Subcutaneous adipose tissue (tissue), 4 donors: Measurements from ENCODE around the gene COBLL1. TPM values are rescaled to one million over a fixed set of nuclear protein-coding genes. Genes with fewer than 3 reads are reported as not detected.

Experiments
- total RNA-seq, 4 donors: library from RNA; depleted of rRNA; stranded (reverse); fragments of >200 nt; gene quantifications; one replicate each; pipeline ENCODE4 v1.1.0, GENCODE V29; 2016
- TF ChIP-seq, protein P1 (sequence below): fragments of 450-650 bp; IDR thresholded peaks from one replicate; pipeline ENCODE4 v1.5.1; 2016; ENCODE audit warnings: low read depth, mild to moderate bottlenecking, control low read depth, antibody characterized with exemption, moderate library complexity

The COBLL1 gene
- total RNA-seq, 4 donors from 2014 or later: 38.4 to 123 (median 91.5) TPM

GRCh38 chr2:164757934-164758695, 83.5 kb downstream of the COBLL1 start:
- TF ChIP-seq, protein P1, sequence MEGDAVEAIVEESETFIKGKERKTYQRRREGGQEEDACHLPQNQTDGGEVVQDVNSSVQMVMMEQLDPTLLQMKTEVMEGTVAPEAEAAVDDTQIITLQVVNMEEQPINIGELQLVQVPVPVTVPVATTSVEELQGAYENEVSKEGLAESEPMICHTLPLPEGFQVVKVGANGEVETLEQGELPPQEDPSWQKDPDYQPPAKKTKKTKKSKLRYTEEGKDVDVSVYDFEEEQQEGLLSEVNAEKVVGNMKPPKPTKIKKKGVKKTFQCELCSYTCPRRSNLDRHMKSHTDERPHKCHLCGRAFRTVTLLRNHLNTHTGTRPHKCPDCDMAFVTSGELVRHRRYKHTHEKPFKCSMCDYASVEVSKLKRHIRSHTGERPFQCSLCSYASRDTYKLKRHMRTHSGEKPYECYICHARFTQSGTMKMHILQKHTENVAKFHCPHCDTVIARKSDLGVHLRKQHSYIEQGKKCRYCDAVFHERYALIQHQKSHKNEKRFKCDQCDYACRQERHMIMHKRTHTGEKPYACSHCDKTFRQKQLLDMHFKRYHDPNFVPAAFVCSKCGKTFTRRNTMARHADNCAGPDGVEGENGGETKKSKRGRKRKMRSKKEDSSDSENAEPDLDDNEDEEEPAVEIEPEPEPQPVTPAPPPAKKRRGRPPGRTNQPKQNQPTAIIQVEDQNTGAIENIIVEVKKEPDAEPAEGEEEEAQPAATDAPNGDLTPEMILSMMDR: no peak

GRCh38 chr2:164756773-164757172, 84.8 kb downstream of the COBLL1 start:
- TF ChIP-seq, protein P1: no peak

DNA sequence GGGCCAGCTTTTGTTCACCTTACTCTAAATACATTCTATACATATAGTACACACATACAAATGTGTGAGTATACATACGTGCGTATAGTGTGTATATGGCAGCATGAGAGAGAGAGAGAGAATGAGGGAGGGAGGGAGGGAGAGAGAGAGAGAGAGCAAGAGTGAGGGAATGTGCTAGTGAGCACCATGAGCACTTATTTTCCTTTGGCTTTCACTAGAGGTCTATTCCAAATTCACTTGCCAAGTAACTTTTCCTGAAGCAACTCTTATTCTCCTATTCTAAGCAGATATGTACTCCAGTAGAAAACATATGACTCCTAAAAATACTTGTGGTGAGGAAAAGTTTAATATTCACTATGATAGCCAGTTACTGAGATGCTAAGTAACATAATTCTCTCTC, 85.7 kb downstream of the COBLL1 start:
- TF ChIP-seq, protein P1: no peak

DNA sequence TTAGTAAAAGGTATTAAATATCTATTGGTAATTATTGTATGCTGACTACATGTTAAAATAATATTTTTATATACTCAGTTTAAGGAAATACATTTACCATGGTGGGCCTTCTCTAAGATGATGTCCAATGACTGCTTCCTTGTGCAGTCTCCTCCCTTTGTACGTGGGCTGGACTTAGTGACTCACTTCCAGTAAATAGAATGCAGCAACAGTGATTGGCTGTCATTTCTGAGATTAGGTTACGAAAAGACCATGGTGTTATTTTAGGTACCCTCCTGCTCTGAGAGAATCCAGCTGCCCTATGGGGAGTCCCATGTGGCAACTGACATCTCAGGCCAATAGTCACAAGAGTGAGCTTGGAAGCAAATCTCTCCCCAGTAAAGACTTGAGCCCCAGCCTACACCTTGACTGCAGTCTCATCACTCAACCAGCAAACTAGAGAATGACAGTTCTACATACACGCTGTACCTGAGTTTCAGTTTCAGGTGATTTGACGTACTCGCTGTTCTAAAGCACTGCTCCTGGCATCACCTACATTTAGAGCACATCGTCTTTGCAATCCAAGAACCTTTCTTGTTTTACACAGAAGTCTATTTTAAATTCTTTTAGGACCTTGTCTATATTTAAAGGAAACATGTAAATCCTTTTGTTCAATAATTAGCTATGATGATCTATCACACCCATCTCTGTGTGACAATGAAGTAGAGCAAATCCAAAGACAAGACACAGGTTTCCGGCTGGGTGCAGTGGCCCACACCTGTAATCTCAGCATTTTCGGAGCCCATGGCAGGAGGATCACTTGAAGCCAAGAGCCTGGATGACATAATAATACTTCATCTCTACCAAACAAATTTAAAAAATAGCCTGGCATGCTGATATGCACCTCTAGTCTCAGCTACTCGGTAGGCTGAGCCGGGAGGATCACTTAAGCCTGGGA, 87.2 kb downstream of the COBLL1 start:
- TF ChIP-seq, protein P1: no peak

DNA sequence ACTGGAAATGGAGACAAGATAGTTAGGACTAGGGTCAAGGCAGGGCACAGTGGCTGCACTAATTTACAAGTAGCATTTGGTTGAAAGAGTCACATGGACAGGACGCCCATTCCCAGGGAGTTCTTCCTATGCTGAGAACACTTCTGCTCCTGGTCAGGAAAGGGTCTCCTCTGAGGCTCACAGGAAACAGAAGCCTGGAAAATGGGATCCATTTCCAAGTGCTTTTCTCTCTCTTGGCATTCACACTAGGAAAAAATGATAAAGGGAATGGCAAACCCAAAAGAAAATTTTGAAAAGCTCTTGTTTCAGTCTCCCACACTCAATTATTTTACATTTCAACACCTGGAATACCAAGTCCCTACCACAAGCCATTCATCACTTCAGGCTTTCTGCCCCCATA, 88.7 kb downstream of the COBLL1 start:
- TF ChIP-seq, protein P1: no peak

- TF ChIP-seq, protein P1: no peak
Measured at GRCh38 chr2:164747783-164748433, 93.7 kb downstream of the COBLL1 start.
